HepG2 (cell line): ENCODE results near the gene PRR30. TPM values are rescaled to one million over a fixed set of nuclear protein-coding genes. Genes with fewer than 3 reads are reported as not detected.

ENCODE experiments used
- FOXC1 ChIP-seq: sonication (generic); formaldehyde crosslinking; IDR thresholded peaks from 2 replicates; pipeline ENCODE4 v1.8.0; 2022; ENCODE audit warnings: mild to moderate bottlenecking, missing genetic modification reagents, borderline replicate concordance
- KIAA2018 ChIP-seq: sonication (generic); formaldehyde crosslinking; IDR thresholded peaks from 2 replicates; pipeline ENCODE4 v1.5.0; 2020; ENCODE audit warnings: mild to moderate bottlenecking, missing genetic modification reagents, borderline replicate concordance
- POLR2G ChIP-seq: fragments of 200-400 bp; formaldehyde crosslinking; IDR thresholded peaks from 2 replicates; pipeline ENCODE4 v1.6.1; 2018; ENCODE audit warnings: mild to moderate bottlenecking, low read depth, low read length, moderate library complexity
- SCMH1 ChIP-seq: sonication (generic); formaldehyde crosslinking; IDR thresholded peaks from 2 replicates; pipeline ENCODE4 v1.9.0; 2021; ENCODE audit warnings: missing genetic modification reagents, mild to moderate bottlenecking, borderline replicate concordance
- TARDBP ChIP-seq: sonication (generic); formaldehyde crosslinking; IDR thresholded peaks from 2 replicates; pipeline ENCODE4 v1.8.0; 2022; ENCODE audit warnings: mild to moderate bottlenecking, missing genetic modification reagents
- UBTF ChIP-seq: sonication (generic); formaldehyde crosslinking; IDR thresholded peaks from 2 replicates; pipeline ENCODE4 v1.4.0; 2020; ENCODE audit warnings: mild to moderate bottlenecking, missing genetic modification reagents
- ZNF577 ChIP-seq: sonication (generic); formaldehyde crosslinking; IDR thresholded peaks from 2 replicates; pipeline ENCODE4 v1.4.0; 2020; ENCODE audit warnings: mild to moderate bottlenecking, low read depth, missing genetic modification reagents, borderline replicate concordance
- ZNF607 ChIP-seq: sonication (generic); formaldehyde crosslinking; IDR thresholded peaks from 2 replicates; pipeline ENCODE4 v1.5.1; 2020; ENCODE audit warnings: missing genetic modification reagents, mild to moderate bottlenecking, borderline replicate concordance
- polyA plus RNA-seq, 8 experiments: library from polyadenylated mRNA; depleted of rRNA in 3 of 8; stranded (reverse) in 7 of 8; unstranded in 1 of 8; fragments of >200 nt; fragmentation: Illumina TruSeq in 4 of 8; extraction: Trizol in 4 of 8; gene quantifications; 2 replicates each; pipeline versions ENCODE4 v1.2.1 to v1.2.3, GENCODE V29; 2011 to 2016; ENCODE audit warnings: low read depth in 4 of 8, missing spikeins in 1 of 8, mixed read lengths in 1 of 8; ENCODE audit not compliant: insufficient read depth in 1 of 8
- total RNA-seq, 5 experiments: library from RNA; depleted of rRNA; stranded (reverse); fragments of >200 nt; fragmentation: Illumina TruSeq; extraction: Trizol; gene quantifications; 2 replicates each; pipeline ENCODE4 v1.2.3, GENCODE V29; 2016; ENCODE audit warnings: low read depth in 1 of 5

PRR30 gene
- total and polyA plus RNA-seq, 2 of the 13 experiments (the other 11 are each of a cell fraction or from before 2014, with no cell fraction given): not detected

- TF ChIP-seq KIAA2018 (CRISPR knock-in tag) (0 out of 2 replicates have a peak, but pooled peaks have one; percentile 51), UBTF (CRISPR knock-in tag) (peak; percentile 78), FOXC1 (CRISPR knock-in tag) (peak; percentile 97), ZNF607 (CRISPR knock-in tag) (peak; percentile 55; the same call in 1 of the 2 replicates), TARDBP (CRISPR knock-in tag) (peak; percentile 99), SCMH1 (CRISPR knock-in tag) (no peak), ZNF577 (no peak), POLR2G (peak; percentile 68; the same call in 1 of the 2 replicates)
These were observed 43.2 kb downstream of the PRR30 start (continued) for GRCh38 chr2:27095745-27096651.
